ENCODE data around the gene SYT3.
"Not testable (repeated sequence)": the region's sequence is repeated elsewhere in the genome, so short reads cannot be mapped to it uniquely, and the experiment has no call there.

The SYT3 gene

DNA sequence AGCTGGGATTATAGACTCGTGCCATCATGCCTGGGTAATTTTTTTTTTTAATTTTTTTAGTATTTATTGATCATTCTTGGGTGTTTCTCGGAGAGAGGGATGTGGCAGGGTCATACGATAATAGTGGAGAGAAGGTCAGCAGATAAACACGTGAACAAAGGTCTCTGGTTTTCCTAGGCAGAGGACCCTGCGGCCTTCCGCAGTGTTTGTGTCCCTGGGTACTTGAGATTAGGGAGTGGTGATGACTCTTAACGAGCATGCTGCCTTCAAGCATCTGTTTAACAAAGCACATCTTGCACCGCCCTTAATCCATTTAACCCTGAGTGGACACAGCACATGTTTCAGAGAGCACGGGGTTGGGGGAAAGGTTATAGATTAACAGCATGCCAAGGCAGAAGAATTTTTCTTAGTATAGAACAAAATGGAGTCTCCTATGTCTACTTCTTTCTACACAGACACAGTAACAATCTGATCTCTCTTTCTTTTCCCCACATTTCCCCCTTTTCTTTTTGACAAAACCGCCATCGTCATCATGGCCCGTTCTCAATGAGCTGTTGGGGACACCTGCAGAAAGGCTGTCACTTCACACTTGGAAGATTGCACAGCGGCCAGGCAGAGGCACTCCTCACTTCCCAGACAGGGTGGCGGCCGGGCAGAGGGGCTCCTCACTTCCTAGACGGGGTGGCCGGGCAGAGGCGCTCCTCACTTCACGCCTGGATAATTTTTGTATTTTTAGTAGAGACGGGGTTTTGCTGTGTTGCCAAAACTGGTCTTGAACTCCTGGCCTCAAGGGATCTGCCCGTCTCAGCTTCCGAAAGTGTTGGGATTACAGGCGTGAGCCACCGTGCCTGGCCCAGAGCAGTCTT is 57.7 kb downstream of the SYT3 start:
- in situ Hi-C loops (cut with MboI; ENCODE audit: low sequenced_read_pairs) = not testable (repeated sequence)

DNA sequence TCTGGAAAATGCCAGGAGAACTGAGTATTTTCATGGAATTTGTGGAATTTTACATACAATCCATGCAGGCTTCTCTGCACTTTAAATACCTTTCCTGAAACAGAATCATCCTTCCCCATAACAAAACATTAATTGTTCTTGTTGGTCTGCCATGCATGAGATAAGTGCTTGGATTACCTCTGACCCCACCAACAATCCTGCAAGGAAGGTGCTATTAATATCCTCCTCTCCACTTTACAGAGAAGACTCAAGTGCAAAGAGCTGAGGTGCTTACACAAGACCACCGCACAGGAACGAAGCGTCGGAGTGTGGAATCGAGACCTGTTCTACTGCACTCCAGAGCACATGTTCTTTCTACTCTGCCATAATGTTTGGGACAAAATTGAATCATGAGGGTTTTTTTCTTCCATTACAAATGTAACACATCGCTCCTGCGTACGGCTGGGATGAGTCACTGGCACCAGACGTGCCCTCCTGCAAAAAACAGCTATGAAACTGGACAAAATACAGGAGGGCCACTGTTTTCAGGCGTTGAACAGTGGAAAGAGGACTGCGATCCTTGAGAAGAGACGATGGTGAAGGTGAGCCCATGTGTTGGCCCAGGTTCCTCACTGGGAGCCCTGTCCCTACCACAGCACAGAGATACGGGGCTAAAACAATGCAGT is 58.6 kb downstream of the SYT3 start:
- in situ Hi-C loops (cut with MboI; ENCODE audit: low sequenced_read_pairs) = no loop called here
- peak in 1 of 2 experiments; percentile 24 for DNase-seq (ENCODE audit: low spot score in 2 of 2)
- Histone ChIP-seq H3K4me3 (no peak overlapping the region), H3K36me3 (replicated peaks) (no peaks in the 10 kb centered on the region), H3K9me3 (peaks cover 3% of the 10 kb centered on the region; the same call in 1 of the 2 replicates), H3K27me3 (ENCODE audit: low read depth) (no peaks in the 10 kb centered on the region), H3K4me1 (no peaks in the 10 kb centered on the region; the same call in 1 of the 2 replicates)

More for the DNA sequence above, 57.7 kb downstream of the SYT3 start:
- H3K27me3 ChIP-seq (ENCODE audit: low read depth); H3K4me3 ChIP-seq; DNase-seq (ENCODE audit: low spot score in 2 of 2); H3K36me3 ChIP-seq (replicated peaks); H3K4me1 ChIP-seq; H3K9me3 ChIP-seq: not testable (repeated sequence)

- H3K36me3 ChIP-seq (replicated peaks) = no peaks in the 10 kb centered on the region
- no peaks in the 10 kb centered on the region for H3K27me3 ChIP-seq (ENCODE audit: low read depth)
- DNase-seq (ENCODE audit: low spot score in 2 of 2) = no peak
- H3K4me3 ChIP-seq = no peak overlapping the region
- in situ Hi-C loops (cut with MboI; ENCODE audit: low sequenced_read_pairs) = no loop called here
- no peaks in the 10 kb centered on the region; the same call in 1 of the 2 replicates for H3K4me1 ChIP-seq
- H3K9me3 ChIP-seq = peaks cover 3% of the 10 kb centered on the region; the same call in 1 of the 2 replicates
Measured at GRCh38 chr19:50580240-50580639, 59.4 kb downstream of the SYT3 start.

DNA sequence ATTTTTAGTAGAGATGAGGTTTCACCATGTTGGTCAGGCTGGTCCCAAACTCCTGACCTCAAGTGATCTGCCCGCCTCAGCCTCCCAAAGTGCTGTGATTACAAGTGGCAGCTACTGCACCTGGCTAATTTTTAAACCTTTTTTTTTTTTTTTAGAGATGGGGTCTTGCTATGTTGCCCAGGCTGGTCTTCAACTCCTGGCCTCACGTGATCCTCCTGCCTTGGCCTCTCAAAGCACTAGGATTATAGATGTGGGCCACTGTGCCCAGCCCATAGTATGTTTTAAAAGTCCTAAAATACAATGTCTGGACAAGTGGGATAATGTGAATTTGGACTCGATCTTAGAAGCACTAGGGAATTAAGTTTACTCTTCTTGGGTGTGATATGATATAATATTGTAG is 62.9 kb downstream of the SYT3 start:
- DNase-seq (ENCODE audit: low spot score in 2 of 2); H3K9me3 ChIP-seq; H3K27me3 ChIP-seq (ENCODE audit: low read depth); H3K36me3 ChIP-seq (replicated peaks); H3K4me1 ChIP-seq; in situ Hi-C loops (cut with MboI; ENCODE audit: low sequenced_read_pairs); H3K4me3 ChIP-seq: not testable (repeated sequence)

- H3K36me3 ChIP-seq (replicated peaks) = no peaks in the 10 kb centered on the region
- peaks cover 8% of the 10 kb centered on the region for H3K27me3 ChIP-seq (ENCODE audit: low read depth)
- in situ Hi-C loops (cut with MboI; ENCODE audit: low sequenced_read_pairs) = no loop called here
- no peaks in the 10 kb centered on the region for H3K9me3 ChIP-seq
- DNase-seq (ENCODE audit: low spot score in 2 of 2) = no peak
- H3K4me3 ChIP-seq = no peak overlapping the region
- no peaks in the 10 kb centered on the region for H3K4me1 ChIP-seq
Measured at GRCh38 chr19:50573741-50574461, 65.8 kb downstream of the SYT3 start.
